ENCODE measurements around the gene TESK1. TPM values are rescaled to one million over a fixed set of nuclear protein-coding genes. Genes with fewer than 3 reads are reported as not detected.

Gene TESK1
- total and polyA plus RNA-seq, 2 of the 8 experiments (the other 6 are each of a cell fraction or from before 2014, with no cell fraction given) = 13.5 to 13.9 TPM

DNA sequence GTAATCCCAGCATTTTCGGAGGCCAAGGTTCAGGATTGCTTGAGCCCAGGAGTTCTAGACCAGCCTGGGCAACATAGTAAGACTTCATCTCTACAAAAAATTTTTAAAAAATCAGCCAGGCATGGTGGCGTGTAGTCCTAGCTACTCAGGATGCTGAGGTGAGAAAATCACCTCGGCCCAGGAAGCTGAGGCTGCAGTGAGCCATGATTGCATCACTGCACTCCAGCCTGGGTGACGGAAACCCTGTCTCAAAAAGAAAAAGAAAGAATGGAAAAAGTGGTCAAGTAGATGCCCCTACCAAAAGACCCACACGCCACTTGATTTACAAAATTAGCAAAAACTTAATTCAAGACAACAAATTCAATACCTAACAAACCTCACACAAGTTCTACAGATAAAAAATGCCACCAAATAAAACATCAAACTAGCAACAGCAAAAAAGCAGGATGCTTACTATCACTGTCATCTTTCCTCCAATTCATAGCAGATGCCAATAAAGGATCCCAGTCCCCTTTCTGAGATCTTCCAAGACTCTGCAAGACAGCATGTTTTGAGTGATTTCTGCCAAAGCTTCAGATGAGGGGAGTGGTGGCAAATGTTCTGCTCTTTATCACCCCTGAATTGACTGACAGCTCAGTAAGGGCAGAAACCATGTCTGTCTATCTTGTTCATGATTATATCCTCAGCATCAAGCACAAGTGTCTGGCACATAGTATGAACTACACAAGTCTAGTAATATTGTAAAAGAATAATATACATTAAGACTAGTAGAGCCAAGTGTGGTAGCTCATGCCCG is 34.2 kb upstream of the TESK1 start (continued):
- TF ChIP-seq, protein P1, sequence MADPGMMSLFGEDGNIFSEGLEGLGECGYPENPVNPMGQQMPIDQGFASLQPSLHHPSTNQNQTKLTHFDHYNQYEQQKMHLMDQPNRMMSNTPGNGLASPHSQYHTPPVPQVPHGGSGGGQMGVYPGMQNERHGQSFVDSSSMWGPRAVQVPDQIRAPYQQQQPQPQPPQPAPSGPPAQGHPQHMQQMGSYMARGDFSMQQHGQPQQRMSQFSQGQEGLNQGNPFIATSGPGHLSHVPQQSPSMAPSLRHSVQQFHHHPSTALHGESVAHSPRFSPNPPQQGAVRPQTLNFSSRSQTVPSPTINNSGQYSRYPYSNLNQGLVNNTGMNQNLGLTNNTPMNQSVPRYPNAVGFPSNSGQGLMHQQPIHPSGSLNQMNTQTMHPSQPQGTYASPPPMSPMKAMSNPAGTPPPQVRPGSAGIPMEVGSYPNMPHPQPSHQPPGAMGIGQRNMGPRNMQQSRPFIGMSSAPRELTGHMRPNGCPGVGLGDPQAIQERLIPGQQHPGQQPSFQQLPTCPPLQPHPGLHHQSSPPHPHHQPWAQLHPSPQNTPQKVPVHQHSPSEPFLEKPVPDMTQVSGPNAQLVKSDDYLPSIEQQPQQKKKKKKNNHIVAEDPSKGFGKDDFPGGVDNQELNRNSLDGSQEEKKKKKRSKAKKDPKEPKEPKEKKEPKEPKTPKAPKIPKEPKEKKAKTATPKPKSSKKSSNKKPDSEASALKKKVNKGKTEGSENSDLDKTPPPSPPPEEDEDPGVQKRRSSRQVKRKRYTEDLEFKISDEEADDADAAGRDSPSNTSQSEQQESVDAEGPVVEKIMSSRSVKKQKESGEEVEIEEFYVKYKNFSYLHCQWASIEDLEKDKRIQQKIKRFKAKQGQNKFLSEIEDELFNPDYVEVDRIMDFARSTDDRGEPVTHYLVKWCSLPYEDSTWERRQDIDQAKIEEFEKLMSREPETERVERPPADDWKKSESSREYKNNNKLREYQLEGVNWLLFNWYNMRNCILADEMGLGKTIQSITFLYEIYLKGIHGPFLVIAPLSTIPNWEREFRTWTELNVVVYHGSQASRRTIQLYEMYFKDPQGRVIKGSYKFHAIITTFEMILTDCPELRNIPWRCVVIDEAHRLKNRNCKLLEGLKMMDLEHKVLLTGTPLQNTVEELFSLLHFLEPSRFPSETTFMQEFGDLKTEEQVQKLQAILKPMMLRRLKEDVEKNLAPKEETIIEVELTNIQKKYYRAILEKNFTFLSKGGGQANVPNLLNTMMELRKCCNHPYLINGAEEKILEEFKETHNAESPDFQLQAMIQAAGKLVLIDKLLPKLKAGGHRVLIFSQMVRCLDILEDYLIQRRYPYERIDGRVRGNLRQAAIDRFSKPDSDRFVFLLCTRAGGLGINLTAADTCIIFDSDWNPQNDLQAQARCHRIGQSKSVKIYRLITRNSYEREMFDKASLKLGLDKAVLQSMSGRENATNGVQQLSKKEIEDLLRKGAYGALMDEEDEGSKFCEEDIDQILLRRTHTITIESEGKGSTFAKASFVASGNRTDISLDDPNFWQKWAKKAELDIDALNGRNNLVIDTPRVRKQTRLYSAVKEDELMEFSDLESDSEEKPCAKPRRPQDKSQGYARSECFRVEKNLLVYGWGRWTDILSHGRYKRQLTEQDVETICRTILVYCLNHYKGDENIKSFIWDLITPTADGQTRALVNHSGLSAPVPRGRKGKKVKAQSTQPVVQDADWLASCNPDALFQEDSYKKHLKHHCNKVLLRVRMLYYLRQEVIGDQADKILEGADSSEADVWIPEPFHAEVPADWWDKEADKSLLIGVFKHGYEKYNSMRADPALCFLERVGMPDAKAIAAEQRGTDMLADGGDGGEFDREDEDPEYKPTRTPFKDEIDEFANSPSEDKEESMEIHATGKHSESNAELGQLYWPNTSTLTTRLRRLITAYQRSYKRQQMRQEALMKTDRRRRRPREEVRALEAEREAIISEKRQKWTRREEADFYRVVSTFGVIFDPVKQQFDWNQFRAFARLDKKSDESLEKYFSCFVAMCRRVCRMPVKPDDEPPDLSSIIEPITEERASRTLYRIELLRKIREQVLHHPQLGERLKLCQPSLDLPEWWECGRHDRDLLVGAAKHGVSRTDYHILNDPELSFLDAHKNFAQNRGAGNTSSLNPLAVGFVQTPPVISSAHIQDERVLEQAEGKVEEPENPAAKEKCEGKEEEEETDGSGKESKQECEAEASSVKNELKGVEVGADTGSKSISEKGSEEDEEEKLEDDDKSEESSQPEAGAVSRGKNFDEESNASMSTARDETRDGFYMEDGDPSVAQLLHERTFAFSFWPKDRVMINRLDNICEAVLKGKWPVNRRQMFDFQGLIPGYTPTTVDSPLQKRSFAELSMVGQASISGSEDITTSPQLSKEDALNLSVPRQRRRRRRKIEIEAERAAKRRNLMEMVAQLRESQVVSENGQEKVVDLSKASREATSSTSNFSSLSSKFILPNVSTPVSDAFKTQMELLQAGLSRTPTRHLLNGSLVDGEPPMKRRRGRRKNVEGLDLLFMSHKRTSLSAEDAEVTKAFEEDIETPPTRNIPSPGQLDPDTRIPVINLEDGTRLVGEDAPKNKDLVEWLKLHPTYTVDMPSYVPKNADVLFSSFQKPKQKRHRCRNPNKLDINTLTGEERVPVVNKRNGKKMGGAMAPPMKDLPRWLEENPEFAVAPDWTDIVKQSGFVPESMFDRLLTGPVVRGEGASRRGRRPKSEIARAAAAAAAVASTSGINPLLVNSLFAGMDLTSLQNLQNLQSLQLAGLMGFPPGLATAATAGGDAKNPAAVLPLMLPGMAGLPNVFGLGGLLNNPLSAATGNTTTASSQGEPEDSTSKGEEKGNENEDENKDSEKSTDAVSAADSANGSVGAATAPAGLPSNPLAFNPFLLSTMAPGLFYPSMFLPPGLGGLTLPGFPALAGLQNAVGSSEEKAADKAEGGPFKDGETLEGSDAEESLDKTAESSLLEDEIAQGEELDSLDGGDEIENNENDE (IDR thresholded peaks at IDR 0.05; ENCODE audit: insufficient replicate concordance, low read length) = no peak
- TF ChIP-seq POU5F1 (IDR thresholded peaks at IDR 0.05; ENCODE audit: low read depth, low read length) (no peak), ATF3 (IDR thresholded peaks at IDR 0.05; ENCODE audit: insufficient read depth, low read depth, low read length) (no peak), POLR2AphosphoS5 (IDR thresholded peaks at IDR 0.05; ENCODE audit: low read depth, low read length) (no peak)
